ENCODE measurements around the gene TP63. TPM values are rescaled to one million over a fixed set of nuclear protein-coding genes. Genes with fewer than 3 reads are reported as not detected.

Gene TP63
- total and polyA plus RNA-seq, 3 donors from 2014 or later = 5.2 to 10.5 (median 6.0) TPM

- WGBS, 2 donors = 85% methylated on average over 1 of the region's 1 CpG
- Histone ChIP-seq H3K27ac (no peak overlapping the region), H3K4me1 (no peaks in the 10 kb centered on the region), H3K9me3 (no peaks in the 10 kb centered on the region), H3K4me3 (no peak overlapping the region), H3K36me3 (ENCODE audit: low read depth, missing control alignments) (no peaks in the 10 kb centered on the region), H3K27me3 (no peaks in the 10 kb centered on the region)
- DNase-seq = no peak
- intact Hi-C loops (cut with DNase I; ENCODE audit: low total_unique reads) = no loop called here
- TF ChIP-seq CTCF (IDR thresholded peaks at IDR 0.05) = no peak
- no peak for TF ChIP-seq POLR2A (IDR thresholded peaks at IDR 0.05)
These were observed 178.4 kb downstream of the TP63 start for GRCh38 chr3:189809583-189809982.

- no peaks in the 10 kb centered on the region for H3K27me3 ChIP-seq
- DNase-seq = no peak
- WGBS, 2 donors = 86 to 87% methylated on average over 5 of the region's 5 CpGs
- no peaks in the 10 kb centered on the region for H3K9me3 ChIP-seq
- no peak overlapping the region for H3K4me3 ChIP-seq
- H3K27ac ChIP-seq = no peak overlapping the region
- intact Hi-C loops (cut with DNase I; ENCODE audit: low total_unique reads) = no loop called here
- TF ChIP-seq POLR2A (IDR thresholded peaks at IDR 0.05) (no peak), CTCF (IDR thresholded peaks at IDR 0.05) (no peak)
- H3K4me1 ChIP-seq = no peaks in the 10 kb centered on the region
- no peaks in the 10 kb centered on the region for H3K36me3 ChIP-seq (ENCODE audit: low read depth, missing control alignments)
These were observed 181.7 kb downstream of the TP63 start for GRCh38 chr3:189812806-189813465.

GRCh38 chr3:189813647-189814240 is 182.6 kb downstream of the TP63 start:
- Histone ChIP-seq H3K27ac (no peak overlapping the region), H3K9me3 (no peaks in the 10 kb centered on the region), H3K4me1 (no peaks in the 10 kb centered on the region), H3K4me3 (no peak overlapping the region), H3K36me3 (ENCODE audit: low read depth, missing control alignments) (no peaks in the 10 kb centered on the region), H3K27me3 (no peaks in the 10 kb centered on the region)
- intact Hi-C loops (cut with DNase I; ENCODE audit: low total_unique reads) = no loop called here
- no peak for DNase-seq
- no peak for TF ChIP-seq CTCF (IDR thresholded peaks at IDR 0.05)
- WGBS, 2 donors = 77 to 85% methylated on average over 10 of the region's 10 CpGs

GRCh38 chr3:189820365-189820720 is 189.2 kb downstream of the TP63 start:
- no peak overlapping the region for H3K27ac ChIP-seq
- no peak for DNase-seq
- no peak overlapping the region for H3K4me3 ChIP-seq
- intact Hi-C loops (cut with DNase I; ENCODE audit: low total_unique reads) = no loop called here
- no peaks in the 10 kb centered on the region for H3K36me3 ChIP-seq (ENCODE audit: low read depth, missing control alignments)
- no peaks in the 10 kb centered on the region for H3K9me3 ChIP-seq
- WGBS, 2 donors = 83 to 94% methylated on average over 2 of the region's 2 CpGs
- no peak for TF ChIP-seq POLR2A (IDR thresholded peaks at IDR 0.05)
- no peak for TF ChIP-seq CTCF (IDR thresholded peaks at IDR 0.05)
- no peaks in the 10 kb centered on the region for H3K27me3 ChIP-seq
- no peaks in the 10 kb centered on the region for H3K4me1 ChIP-seq

GRCh38 chr3:189821262-189821661 is 190.1 kb downstream of the TP63 start:
- H3K4me3 ChIP-seq = no peak overlapping the region
- H3K4me1 ChIP-seq = no peaks in the 10 kb centered on the region
- DNase-seq = no peak
- H3K27ac ChIP-seq = no peak overlapping the region
- intact Hi-C loops (cut with DNase I; ENCODE audit: low total_unique reads) = no loop called here
- H3K9me3 ChIP-seq = no peaks in the 10 kb centered on the region
- no peaks in the 10 kb centered on the region for H3K36me3 ChIP-seq (ENCODE audit: low read depth, missing control alignments)
- 60 to 64% methylated on average over 4 of the region's 4 CpGs for WGBS, 2 donors
- TF ChIP-seq CTCF (IDR thresholded peaks at IDR 0.05) = no peak
- TF ChIP-seq POLR2A (IDR thresholded peaks at IDR 0.05) = no peak
- H3K27me3 ChIP-seq = no peaks in the 10 kb centered on the region
